Suprapubic skin (tissue), 4 donors: ENCODE measurements around the gene FTSJ1.

Experiments used
- CTCF ChIP-seq, 2 donors: fragments of 200-600 bp in 1 of 2; fragments of 450-650 bp in 1 of 2; sonication (generic) in 1 of 2; IDR thresholded peaks; one replicate each; pipeline ENCODE4 v1.5.1; 2016 to 2019; ENCODE audit warnings: antibody characterized with exemption in 2 of 2, mild to moderate bottlenecking in 1 of 2, moderate library complexity in 1 of 2
- EP300 ChIP-seq: sonication (generic); formaldehyde crosslinking; IDR thresholded peaks from one replicate; pipeline ENCODE4 v1.6.1; 2017; ENCODE audit warnings: antibody characterized with exemption
- POLR2A ChIP-seq, 2 donors: fragments of 450-650 bp; IDR thresholded peaks; one replicate each; pipeline ENCODE4 v1.6.1; 2017; ENCODE audit warnings: antibody characterized with exemption in 2 of 2, mild to moderate bottlenecking in 2 of 2, moderate library complexity in 2 of 2
- POLR2AphosphoS5 ChIP-seq, 3 donors: sonication (generic); formaldehyde crosslinking; IDR thresholded peaks; one replicate each; pipeline ENCODE4 v1.6.1; 2017; ENCODE audit warnings: antibody characterized with exemption in 3 of 3

- TF ChIP-seq CTCF (IDR thresholded peaks at IDR 0.05) (no peak), POLR2AphosphoS5 (IDR thresholded peaks at IDR 0.05) (no peak), POLR2A (IDR thresholded peaks at IDR 0.05) (no peak), EP300 (no peak)
Measured at GRCh38 chrX:48507246-48507645, 31.2 kb downstream of the FTSJ1 start.
